Stimulated activated naive CD8-positive, alpha-beta T cell treated with anti-CD3 and anti-CD28 coated beads, Interleukin-15, amount 100 ng/mL, for 72 hours (primary cell): ENCODE results near the gene LIMK1.
"Not testable (repeated sequence)": the region's sequence is repeated elsewhere in the genome, so short reads cannot be mapped to it uniquely, and the experiment has no call there.

Experiments
- ATAC-seq: fragments of 150-1000 bp; cut with Tn5 transposase; 2 replicates; pipeline ENCODE4 v1.10.0; 2021; ENCODE audit warnings: mild to moderate bottlenecking, moderate library complexity
- DNase-seq, 2 donors: peaks; one replicate each; pipeline ENCODE4 v3.0.0; 2021 to 2022
- H3K27ac Mint-ChIP-seq, 2 donors: one replicate each; pipeline ENCODE4 v1.8.0; 2022; ENCODE audit warnings: mild to moderate bottlenecking in 2 of 2, mixed read lengths in 2 of 2, moderate library complexity in 2 of 2
- H3K27me3 Mint-ChIP-seq: one replicate; pipeline ENCODE4 v1.8.0; 2022; ENCODE audit warnings: mixed read lengths
- H3K4me1 Mint-ChIP-seq: one replicate; pipeline ENCODE4 v1.8.0; 2022; ENCODE audit warnings: mild to moderate bottlenecking, mixed read lengths
- H3K4me3 Mint-ChIP-seq, 2 donors: one replicate each; pipeline ENCODE4 v1.8.0; 2022; ENCODE audit warnings: mild to moderate bottlenecking in 2 of 2, mixed read lengths in 2 of 2, moderate library complexity in 1 of 2
- H3K9me3 Mint-ChIP-seq, 2 donors: one replicate each; pipeline ENCODE4 v1.8.0; 2022; ENCODE audit warnings: mixed read lengths in 2 of 2

LIMK1 gene

DNA sequence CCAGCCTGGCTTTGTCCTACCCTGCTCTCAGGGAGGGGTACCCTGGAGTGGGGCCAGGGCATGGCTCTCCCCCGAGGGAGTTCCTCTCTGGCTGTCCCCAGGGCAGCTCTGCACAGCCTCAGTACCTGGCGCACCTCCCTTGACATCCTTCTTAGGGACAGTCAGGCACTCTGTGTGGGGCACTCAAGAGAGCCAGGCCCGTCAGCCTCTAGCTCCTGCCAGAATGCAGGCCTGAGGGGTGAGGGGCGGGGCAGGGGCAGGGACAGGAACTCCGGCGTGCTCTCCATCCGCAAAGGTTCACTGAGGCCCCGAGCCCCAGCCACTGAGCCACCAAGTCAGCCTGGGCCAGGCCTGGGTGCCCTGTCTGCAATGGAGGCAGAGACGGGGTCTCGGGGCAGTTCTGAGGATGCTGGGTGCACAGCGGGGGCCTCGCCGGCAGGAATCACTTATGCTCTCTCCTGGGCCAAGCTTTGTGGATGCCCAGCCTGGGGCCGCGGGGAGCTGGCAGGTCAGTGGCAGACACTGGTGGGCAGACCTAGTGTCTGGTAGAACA is 10.1 kb downstream of the LIMK1 start:
- no peaks in the 10 kb centered on the region for H3K9me3 Mint-ChIP-seq
- peak overlapping the region; percentile 95 for H3K27ac Mint-ChIP-seq
- ATAC-seq = peak; percentile 51
- peak overlapping the region; percentile 78 to 91 for H3K4me3 Mint-ChIP-seq
- H3K4me1 Mint-ChIP-seq = peaks cover 36% of the 10 kb centered on the region
- no peak for DNase-seq
- H3K27me3 Mint-ChIP-seq = no peaks in the 10 kb centered on the region

DNA sequence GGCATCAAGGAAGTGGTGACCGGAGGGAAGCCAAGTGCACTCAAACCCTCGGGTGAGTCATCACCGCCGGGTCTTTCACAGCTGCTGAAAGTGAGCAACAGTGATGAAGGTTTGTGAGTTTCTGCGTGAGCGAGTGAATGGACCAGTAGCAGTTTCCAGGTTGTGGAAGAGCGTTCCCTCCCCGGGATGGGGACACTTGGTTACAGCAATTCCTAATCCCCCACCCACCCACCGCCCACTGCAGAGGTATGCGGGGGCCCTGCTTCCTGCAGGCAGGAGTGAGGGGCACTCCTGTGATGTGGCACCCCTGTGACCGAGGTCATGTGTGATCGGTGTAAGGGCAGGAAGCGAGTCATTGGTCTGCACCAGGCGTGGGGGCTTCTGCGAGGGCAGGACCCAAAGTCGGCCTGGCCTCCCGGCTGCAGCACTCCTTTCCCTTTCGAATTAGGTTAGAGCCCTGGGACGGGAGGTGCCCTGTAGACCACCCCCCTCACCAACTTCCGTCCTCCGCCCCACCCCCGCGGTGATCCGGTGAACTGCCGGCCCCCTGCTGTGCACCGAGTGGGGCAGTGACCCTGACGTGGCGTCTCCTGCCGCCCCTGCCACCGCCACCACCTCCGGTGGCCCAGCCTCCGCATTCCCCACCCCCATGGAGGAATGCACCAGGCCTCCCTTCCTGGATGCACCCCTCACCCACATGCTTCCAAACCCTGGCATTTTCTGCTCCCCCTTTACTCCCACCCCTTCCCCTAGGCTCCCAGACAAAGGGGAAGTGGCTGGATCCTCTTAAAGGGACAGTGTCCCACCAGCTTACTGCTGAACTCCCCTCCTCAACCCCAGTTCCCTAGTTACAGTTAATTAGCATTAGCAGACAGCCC is 10.9 kb downstream of the LIMK1 start:
- Mint-ChIP-seq H3K9me3 (no peaks in the 10 kb centered on the region), H3K4me1 (peaks cover 36% of the 10 kb centered on the region), H3K4me3 (peak overlapping the region; percentile 78 to 91), H3K27ac (peak overlapping the region; percentile 95), H3K27me3 (no peaks in the 10 kb centered on the region)
- ATAC-seq (peak; percentile 90), DNase-seq (peak; percentile 74 to 87)

DNA sequence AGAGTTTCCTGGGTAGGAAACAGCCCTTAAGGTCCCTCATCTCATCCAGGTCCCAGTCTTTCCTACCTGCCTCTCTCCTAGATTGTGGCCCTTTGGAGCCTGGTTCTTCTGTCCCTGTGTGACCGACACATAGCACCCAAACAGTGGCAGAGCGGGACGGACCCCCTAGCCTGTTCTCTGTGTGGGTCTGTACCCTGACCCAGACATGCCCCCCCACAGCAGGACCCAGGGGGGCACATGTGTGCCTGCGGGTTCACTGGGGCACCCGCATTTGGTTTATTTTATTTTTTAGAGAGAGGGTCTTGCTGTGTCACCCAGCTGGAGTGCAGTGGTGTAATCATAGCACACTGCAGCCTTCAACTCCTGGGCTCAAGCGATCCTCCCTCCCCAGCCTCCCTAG is 11.5 kb downstream of the LIMK1 start:
- Mint-ChIP-seq H3K9me3 (no peaks in the 10 kb centered on the region), H3K4me3 (peak overlapping the region; percentile 78 to 91), H3K27me3 (no peaks in the 10 kb centered on the region), H3K4me1 (peaks cover 36% of the 10 kb centered on the region), H3K27ac (peak overlapping the region; percentile 95)
- DNase-seq (no peak), ATAC-seq (no peak)

DNA sequence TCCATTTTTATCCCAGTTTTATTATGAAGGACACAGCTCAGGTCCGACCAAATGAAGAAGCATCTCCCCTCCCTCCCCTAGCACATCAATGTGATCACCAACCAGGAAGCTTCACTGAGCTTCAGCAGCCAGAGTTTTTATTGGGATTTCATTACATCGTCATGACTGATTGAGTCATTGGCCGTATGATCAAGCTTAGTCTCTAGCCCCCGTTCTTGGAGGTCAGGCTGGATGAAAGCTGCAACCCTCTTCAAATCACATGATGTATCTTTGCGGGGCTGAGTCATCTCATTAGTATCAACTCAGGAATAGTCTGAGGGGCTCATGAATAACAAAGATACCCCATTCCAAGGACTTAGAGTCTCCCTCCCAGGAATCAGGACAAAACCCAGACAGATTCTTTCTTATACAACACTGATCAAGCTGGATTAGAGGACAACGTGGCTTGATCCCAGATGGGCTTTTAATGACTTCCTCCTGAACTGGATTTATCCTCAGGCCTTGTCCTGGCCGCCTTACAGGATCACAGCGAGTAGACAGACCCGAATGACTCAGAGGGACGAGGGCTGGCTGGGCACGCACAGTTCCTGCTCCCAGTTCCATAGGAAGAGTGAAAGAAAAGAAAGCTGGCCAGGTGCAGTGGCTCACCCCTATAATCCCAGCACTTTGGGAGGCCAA is 14.5 kb downstream of the LIMK1 start:
- Mint-ChIP-seq H3K4me3 (no peak overlapping the region), H3K27ac (peak overlapping the region; percentile 44 to 65), H3K27me3 (no peaks in the 10 kb centered on the region), H3K9me3 (no peaks in the 10 kb centered on the region), H3K4me1 (peaks cover 27% of the 10 kb centered on the region)
- DNase-seq = no peak
- ATAC-seq = no peak

DNA sequence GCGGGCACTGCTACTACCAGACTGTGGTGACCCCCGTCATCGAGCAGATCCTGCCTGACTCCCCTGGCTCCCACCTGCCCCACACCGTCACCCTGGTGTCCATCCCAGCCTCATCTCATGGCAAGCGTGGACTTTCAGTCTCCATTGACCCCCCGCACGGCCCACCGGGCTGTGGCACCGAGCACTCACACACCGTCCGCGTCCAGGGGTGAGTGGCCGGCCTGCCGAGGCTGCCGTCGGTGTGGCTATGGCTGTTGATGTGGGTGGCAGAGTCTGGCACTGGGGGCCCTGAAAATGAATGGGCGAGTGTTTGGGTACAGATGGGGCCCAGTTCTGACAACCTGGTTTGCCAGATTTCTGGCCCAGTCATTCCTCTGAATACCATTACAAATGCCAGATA is 15.4 kb downstream of the LIMK1 start:
- no peak for DNase-seq
- H3K9me3 Mint-ChIP-seq = no peaks in the 10 kb centered on the region
- H3K4me3 Mint-ChIP-seq = no peak overlapping the region
- ATAC-seq = no peak
- H3K27me3 Mint-ChIP-seq = no peaks in the 10 kb centered on the region
- H3K27ac Mint-ChIP-seq = no peak overlapping the region
- peaks cover 18% of the 10 kb centered on the region for H3K4me1 Mint-ChIP-seq

DNA sequence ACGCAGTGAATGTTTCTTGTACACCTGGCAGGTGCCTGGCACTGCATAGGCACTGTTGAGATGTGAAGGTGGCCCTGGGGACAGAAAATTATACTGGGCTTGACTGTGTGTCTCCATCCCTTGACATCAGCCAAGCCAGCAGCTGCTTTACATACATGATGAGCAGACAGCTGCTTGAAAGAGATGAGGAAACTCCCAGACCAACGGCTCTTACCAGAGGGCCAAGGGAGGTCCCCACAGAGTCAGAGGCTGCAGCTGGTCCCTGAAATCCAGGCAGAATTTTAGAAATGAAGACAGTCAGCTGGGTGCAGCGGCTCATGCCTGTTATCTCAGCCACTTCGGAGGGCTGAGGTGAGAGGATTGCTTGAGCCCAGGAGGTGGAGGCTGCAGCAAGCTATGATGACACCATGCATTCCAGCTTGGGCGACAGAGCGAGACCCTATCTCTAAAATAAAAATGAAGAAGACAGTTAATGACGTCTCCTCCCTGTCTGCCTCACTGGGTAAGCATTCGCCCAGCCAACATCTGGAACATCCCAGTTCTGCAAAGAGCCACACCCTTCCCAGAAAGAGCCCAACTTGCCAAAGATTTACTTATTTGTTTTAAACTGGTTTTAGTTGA is 17.6 kb downstream of the LIMK1 start:
- H3K4me1 Mint-ChIP-seq = no peaks in the 10 kb centered on the region
- no peaks in the 10 kb centered on the region for H3K27me3 Mint-ChIP-seq
- DNase-seq (no peak), ATAC-seq (no peak)
- no peak overlapping the region for H3K4me3 Mint-ChIP-seq
- H3K9me3 Mint-ChIP-seq = no peaks in the 10 kb centered on the region
- H3K27ac Mint-ChIP-seq = no peak overlapping the region

DNA sequence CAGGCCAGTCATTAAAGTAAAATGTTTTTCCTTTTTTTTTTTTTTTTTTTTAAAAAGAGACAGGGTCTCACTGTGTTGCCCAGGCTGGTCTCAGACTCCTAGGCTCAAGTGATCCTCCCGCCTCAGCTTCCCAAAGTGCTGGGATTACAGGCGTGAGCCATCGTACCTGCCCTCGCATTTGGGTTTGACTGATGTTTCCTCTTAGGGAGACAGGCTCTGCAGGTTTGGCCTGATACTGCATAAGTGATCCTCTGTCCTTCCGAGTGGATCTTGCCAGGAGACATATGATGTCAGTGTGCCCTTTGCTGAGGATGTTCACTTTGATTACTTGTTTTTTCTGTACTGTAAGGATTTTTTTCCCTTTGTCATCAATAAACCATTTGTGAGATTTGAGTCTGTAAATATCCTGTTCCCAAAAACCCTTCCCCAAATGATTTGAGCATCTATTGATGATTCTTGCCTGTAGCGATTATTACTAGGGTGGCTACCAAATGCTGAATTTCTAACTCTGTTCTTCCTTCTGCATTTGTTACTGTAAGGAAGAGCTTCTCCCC is 19.7 kb downstream of the LIMK1 start:
- no peaks in the 10 kb centered on the region for H3K4me1 Mint-ChIP-seq
- no peak overlapping the region for H3K4me3 Mint-ChIP-seq
- H3K27me3 Mint-ChIP-seq = no peaks in the 10 kb centered on the region
- no peaks in the 10 kb centered on the region for H3K9me3 Mint-ChIP-seq
- ATAC-seq (no peak), DNase-seq (no peak)
- no peak overlapping the region for H3K27ac Mint-ChIP-seq

DNA sequence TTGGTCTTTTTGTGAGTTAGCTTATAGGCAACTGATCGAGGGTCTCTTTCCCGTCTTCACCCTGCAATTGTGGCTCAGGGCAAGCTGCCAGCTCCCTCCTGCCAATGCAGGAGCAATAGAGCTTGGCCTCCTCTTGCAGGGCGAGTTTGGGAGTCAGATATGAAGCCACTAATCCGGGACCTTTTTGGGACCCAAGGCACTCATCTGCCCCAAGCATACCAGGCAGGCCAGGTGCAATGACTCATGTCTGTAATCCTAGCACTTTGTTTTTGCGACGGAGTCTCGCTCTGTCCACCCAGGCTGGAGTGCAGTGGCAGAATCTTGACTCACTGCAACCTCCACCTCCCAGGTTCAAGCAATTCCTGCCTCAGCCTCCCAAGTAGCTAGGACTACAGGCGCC is 21.1 kb downstream of the LIMK1 start:
- ATAC-seq (no peak), DNase-seq (no peak)
- no peaks in the 10 kb centered on the region for H3K27me3 Mint-ChIP-seq
- H3K4me3 Mint-ChIP-seq = no peak overlapping the region
- H3K27ac Mint-ChIP-seq = peak overlapping the region in 1 of 2 donors; percentile 59
- no peaks in the 10 kb centered on the region for H3K4me1 Mint-ChIP-seq
- no peaks in the 10 kb centered on the region for H3K9me3 Mint-ChIP-seq

DNA sequence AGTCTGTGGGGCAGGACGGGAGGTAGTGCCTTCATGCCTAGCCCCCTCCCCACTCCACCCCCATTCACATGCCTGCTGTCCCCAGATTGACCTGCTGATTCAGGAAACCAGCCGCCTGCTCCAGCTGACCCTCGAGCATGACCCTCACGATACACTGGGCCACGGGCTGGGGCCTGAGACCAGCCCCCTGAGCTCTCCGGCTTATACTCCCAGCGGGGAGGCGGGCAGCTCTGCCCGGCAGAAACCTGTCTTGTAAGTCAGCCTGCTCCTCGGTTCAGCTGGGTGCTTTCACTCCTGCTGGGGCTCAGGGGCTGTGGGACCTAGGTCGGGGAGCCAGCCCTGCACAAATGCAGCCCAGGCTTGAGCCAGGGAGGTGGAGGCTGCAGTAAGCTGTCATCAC is 22.4 kb downstream of the LIMK1 start:
- no peaks in the 10 kb centered on the region for H3K4me1 Mint-ChIP-seq
- peak overlapping the region in 1 of 2 donors; percentile 19 for H3K27ac Mint-ChIP-seq
- H3K27me3 Mint-ChIP-seq = no peaks in the 10 kb centered on the region
- DNase-seq = no peak
- ATAC-seq = no peak
- H3K9me3 Mint-ChIP-seq = no peaks in the 10 kb centered on the region
- no peak overlapping the region for H3K4me3 Mint-ChIP-seq

DNA sequence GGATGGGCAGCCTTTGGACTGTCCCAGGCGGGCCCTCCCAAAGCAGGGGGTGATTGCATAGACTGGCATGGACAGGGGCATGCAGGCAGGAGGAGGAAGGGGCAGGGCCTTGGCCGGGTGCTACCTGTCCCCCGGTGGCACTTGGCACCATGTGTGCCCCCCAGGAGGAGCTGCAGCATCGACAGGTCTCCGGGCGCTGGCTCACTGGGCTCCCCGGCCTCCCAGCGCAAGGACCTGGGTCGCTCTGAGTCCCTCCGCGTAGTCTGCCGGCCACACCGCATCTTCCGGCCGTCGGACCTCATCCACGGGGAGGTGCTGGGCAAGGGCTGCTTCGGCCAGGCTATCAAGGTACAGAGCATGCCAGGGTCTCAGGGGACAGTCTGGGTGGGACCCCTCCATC is 23.2 kb downstream of the LIMK1 start:
- no peaks in the 10 kb centered on the region for H3K27me3 Mint-ChIP-seq
- no peak overlapping the region for H3K4me3 Mint-ChIP-seq
- ATAC-seq (no peak), DNase-seq (no peak)
- no peak overlapping the region for H3K27ac Mint-ChIP-seq
- H3K9me3 Mint-ChIP-seq = no peaks in the 10 kb centered on the region
- H3K4me1 Mint-ChIP-seq = no peaks in the 10 kb centered on the region

DNA sequence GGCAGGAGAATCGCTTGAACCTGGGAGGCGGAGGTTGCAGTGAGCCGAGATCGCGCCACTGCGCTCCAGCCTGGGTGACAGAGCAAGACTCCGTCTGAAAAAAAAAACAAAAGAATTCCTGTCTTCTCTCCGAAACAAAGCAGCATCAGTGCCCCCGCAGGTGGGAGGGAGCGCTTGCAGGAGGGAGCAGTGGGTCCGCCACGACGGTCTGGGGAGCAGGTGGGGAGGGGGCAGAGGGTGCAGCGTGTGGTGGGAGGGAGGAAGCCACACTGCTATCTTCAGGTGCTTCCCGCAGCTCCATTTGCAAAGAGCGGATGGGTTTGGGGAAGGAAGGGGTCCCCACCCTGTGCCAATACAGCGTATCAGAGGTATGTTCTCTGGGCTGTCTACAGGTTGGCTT is 31.7 kb downstream of the LIMK1 start:
- Mint-ChIP-seq H3K9me3 (no peaks in the 10 kb centered on the region), H3K4me1 (no peaks in the 10 kb centered on the region), H3K27ac (no peak overlapping the region), H3K27me3 (no peaks in the 10 kb centered on the region), H3K4me3 (no peak overlapping the region)
- DNase-seq (no peak), ATAC-seq (no peak)

DNA sequence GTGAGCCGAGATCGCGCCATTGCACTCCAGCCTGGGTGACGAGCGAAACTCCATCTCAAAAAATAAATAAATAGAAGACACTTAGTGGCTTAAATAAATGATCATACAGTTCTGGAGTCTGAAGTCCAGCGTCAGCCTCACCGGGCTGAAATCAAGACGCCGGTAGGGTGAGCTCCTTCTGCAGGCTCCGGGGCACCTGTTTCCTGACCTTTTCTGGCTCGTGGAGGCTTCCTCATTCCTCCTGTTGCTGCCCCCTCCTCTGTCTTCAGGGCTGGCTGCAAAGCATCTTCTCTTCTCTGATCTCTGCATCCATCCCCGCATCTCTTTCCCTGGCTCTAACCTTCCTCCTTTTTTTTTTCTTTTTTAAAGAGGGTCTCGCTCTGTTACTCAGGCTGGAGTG is 32.8 kb downstream of the LIMK1 start:
- H3K4me3 Mint-ChIP-seq = no peak overlapping the region
- peak overlapping the region; percentile 40 to 78 for H3K27ac Mint-ChIP-seq

DNA sequence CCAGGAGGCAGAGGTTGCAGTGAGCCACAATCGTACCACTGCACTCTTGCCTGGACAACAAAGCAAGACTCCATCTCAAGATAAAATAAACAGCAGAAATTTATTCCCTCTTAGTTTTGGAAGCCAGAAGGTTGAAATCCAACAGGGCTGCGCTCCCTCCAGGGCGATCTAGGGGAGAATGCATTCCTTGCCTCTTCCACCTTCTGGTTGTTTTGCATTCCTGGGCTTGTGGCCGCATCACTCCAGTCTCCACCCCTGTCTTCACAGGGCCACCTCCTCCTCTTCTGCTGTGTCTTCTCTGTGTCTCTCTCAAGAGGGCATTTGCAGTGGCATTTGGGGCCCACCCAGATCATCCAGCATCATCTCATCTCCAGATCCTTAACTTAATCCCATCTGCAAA is 36.2 kb downstream of the LIMK1 start:
- Mint-ChIP-seq H3K27ac (no peak overlapping the region), H3K4me3 (no peak overlapping the region), H3K4me1 (no peaks in the 10 kb centered on the region), H3K9me3 (no peaks in the 10 kb centered on the region), H3K27me3 (no peaks in the 10 kb centered on the region)
- DNase-seq = no peak
- no peak for ATAC-seq

More for the DNA sequence above, 32.8 kb downstream of the LIMK1 start:
- H3K4me1 Mint-ChIP-seq = no peaks in the 10 kb centered on the region
- DNase-seq = no peak
- no peak for ATAC-seq
- H3K9me3 Mint-ChIP-seq = no peaks in the 10 kb centered on the region
- no peaks in the 10 kb centered on the region for H3K27me3 Mint-ChIP-seq

DNA sequence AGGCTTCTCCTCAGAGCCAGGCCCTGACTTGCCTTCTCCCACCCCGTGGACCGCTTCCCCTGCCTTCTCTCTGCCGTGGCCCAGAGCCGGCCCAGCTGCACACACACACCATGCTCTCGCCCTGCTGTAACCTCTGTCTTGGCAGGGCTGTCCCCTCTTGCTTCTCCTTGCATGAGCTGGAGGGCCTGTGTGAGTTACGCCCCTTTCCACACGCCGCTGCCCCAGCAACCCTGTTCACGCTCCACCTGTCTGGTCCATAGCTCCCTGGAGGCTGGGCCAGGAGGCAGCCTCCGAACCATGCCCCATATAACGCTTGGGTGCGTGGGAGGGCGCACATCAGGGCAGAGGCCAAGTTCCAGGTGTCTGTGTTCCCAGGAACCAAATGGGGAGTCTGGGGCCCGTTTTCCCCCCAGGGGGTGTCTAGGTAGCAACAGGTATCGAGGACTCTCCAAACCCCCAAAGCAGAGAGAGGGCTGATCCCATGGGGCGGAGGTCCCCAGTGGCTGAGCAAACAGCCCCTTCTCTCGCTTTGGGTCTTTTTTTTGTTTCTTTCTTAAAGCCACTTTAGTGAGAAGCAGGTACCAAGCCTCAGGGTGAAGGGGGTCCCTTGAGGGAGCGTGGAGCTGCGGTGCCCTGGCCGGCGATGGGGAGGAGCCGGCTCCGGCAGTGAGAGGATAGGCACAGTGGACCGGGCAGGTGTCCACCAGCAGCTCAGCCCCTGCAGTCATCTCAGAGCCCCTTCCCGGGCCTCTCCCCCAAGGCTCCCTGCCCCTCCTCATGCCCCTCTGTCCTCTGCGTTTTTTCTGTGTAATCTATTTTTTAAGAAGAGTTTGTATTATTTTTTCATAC is 38.0 kb downstream of the LIMK1 start:
- Mint-ChIP-seq H3K27ac (no peak overlapping the region), H3K9me3 (no peaks in the 10 kb centered on the region), H3K27me3 (no peaks in the 10 kb centered on the region), H3K4me1 (no peaks in the 10 kb centered on the region), H3K4me3 (no peak overlapping the region)
- ATAC-seq (peak; percentile 26), DNase-seq (no peak)

DNA sequence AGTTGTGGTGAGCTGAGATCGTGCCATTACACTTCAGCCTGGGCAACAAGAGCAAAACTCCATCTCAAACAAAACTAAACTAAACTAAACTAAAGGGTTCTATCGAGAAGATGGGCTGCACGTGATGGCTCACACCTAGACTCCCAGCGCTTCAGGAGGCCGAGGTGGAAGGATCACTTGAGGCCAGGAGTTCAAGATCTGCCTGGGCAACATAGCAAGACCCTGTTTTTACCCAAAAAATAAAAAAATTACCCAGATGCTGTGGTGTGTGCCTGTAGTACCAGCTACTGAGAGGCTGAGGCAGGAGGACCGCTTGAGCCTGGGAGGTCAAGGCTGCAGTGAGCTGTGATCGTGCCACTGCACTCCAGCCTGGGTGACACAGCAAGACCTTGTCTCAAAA is 40.3 kb downstream of the LIMK1 start:
- DNase-seq, ATAC-seq, H3K9me3 Mint-ChIP-seq, H3K4me1 Mint-ChIP-seq, H3K27ac Mint-ChIP-seq, H3K27me3 Mint-ChIP-seq, H3K4me3 Mint-ChIP-seq: not testable (repeated sequence)
